ENCODE measurements around the gene MSL1.

DNA sequence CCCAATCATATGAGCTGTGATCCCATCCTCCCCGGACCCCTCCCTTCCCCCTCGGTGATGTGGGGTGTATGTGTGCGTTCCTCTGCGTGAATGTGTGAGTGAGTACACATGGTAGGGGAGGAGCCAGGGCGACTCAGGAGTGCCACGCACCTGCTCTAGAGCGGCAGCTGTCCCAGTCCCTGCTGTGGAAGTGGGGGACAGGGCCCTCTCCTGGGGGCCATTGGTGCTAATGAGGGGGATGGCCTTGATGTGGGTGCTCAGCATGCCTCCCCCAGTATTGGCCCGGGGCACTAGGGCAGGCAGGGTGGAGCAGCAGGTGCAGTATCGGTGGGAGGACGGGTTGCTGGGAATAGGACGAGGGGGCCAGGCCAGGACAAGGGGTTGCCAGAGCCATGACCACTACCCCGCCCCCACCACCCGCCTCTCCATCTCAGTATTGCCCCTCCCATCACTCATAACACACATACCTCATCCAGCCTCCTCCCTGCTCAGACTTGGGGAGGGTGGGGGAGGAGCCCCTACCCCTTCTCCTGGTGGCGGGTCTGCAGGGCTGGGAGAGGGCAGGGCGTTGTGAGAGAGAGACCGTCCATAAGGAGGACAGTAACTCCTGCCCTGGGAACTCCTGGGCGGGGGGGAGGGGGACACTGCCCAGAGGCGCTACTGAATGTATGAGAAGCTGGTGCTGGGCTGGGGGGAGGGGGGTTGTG is 29.9 kb upstream of the MSL1 start:
- TF ChIP-seq POLR2A (IDR thresholded peaks at IDR 0.05), result peak in 1 of 2 donors; percentile 42
- TF ChIP-seq, protein P1, sequence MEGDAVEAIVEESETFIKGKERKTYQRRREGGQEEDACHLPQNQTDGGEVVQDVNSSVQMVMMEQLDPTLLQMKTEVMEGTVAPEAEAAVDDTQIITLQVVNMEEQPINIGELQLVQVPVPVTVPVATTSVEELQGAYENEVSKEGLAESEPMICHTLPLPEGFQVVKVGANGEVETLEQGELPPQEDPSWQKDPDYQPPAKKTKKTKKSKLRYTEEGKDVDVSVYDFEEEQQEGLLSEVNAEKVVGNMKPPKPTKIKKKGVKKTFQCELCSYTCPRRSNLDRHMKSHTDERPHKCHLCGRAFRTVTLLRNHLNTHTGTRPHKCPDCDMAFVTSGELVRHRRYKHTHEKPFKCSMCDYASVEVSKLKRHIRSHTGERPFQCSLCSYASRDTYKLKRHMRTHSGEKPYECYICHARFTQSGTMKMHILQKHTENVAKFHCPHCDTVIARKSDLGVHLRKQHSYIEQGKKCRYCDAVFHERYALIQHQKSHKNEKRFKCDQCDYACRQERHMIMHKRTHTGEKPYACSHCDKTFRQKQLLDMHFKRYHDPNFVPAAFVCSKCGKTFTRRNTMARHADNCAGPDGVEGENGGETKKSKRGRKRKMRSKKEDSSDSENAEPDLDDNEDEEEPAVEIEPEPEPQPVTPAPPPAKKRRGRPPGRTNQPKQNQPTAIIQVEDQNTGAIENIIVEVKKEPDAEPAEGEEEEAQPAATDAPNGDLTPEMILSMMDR (IDR thresholded peaks at IDR 0.05), result no peak
